ENCODE data around the gene TRPV6. TPM values are rescaled to one million over a fixed set of nuclear protein-coding genes. Genes with fewer than 3 reads are reported as not detected.
A peak's percentile ranks its signal among the peaks of the same experiment; 100 is the strongest.

TRPV6 gene
- total RNA-seq, 1 donor from 2014 or later = not detected

- no peaks in the 10 kb centered on the region for H3K79me2 ChIP-seq (ENCODE audit: low read depth)
- no peak overlapping the region for H3K9ac ChIP-seq
- no peaks in the 10 kb centered on the region for H3K27me3 ChIP-seq
- H2AFZ ChIP-seq (replicated peaks) = no peak overlapping the region
- H3K27ac ChIP-seq = no peak overlapping the region
- Mint-ChIP-seq H3K9me3 (no peaks in the 10 kb centered on the region), H3K4me1 (peaks cover 2% of the 10 kb centered on the region), H3K27me3 (ENCODE audit: insufficient read depth, low read depth) (peaks cover 7% of the 10 kb centered on the region), H3K27ac (no peak overlapping the region), H3K4me3 (no peak overlapping the region), H3K36me3 (peaks cover 3% of the 10 kb centered on the region)
- no peaks in the 10 kb centered on the region for H3F3A ChIP-seq (ENCODE audit: low read depth)
- no peaks in the 10 kb centered on the region for H3K36me3 ChIP-seq
- H3K4me1 ChIP-seq = no peaks in the 10 kb centered on the region
- peak; percentile 64 for DNase-seq (ENCODE audit: low spot score)
- TF ChIP-seq EZH2 (IDR thresholded peaks at IDR 0.05) (no peak), EZH2phosphoT487 (IDR thresholded peaks at IDR 0.05) (no peak), CTCF (IDR thresholded peaks at IDR 0.05) (peak; percentile 69)
- no peaks in the 10 kb centered on the region for H3K9me3 ChIP-seq (ENCODE audit: low read depth)
- H3K4me3 ChIP-seq = no peak overlapping the region
- H3K4me2 ChIP-seq = no peak overlapping the region
- no peaks in the 10 kb centered on the region for H4K20me1 ChIP-seq (ENCODE audit: low read depth)
Observed at GRCh38 chr7:142866361-142867096, 19.0 kb downstream of the TRPV6 start.

- no peaks in the 10 kb centered on the region for H3K27me3 ChIP-seq
- H3K4me3 Mint-ChIP-seq = no peak overlapping the region
- H3K27ac ChIP-seq = no peak overlapping the region
- peaks cover 3% of the 10 kb centered on the region for H3K36me3 Mint-ChIP-seq
- H3F3A ChIP-seq (ENCODE audit: low read depth) = no peaks in the 10 kb centered on the region
- no peaks in the 10 kb centered on the region for H3K79me2 ChIP-seq (ENCODE audit: low read depth)
- H3K4me1 ChIP-seq = no peaks in the 10 kb centered on the region
- DNase-seq (ENCODE audit: low spot score) = no peak
- H3K4me1 Mint-ChIP-seq = peaks cover 2% of the 10 kb centered on the region
- no peak overlapping the region for H2AFZ ChIP-seq (replicated peaks)
- no peak overlapping the region for H3K4me2 ChIP-seq
- peaks cover 4% of the 10 kb centered on the region for H3K27me3 Mint-ChIP-seq (ENCODE audit: insufficient read depth, low read depth)
- no peak overlapping the region for H3K4me3 ChIP-seq
- no peaks in the 10 kb centered on the region for H3K9me3 ChIP-seq (ENCODE audit: low read depth)
- TF ChIP-seq EZH2 (IDR thresholded peaks at IDR 0.05) (no peak), EZH2phosphoT487 (IDR thresholded peaks at IDR 0.05) (no peak), CTCF (IDR thresholded peaks at IDR 0.05) (no peak)
- no peak overlapping the region for H3K9ac ChIP-seq
- H3K9me3 Mint-ChIP-seq = no peaks in the 10 kb centered on the region
- no peak overlapping the region for H3K27ac Mint-ChIP-seq
- H3K36me3 ChIP-seq = no peaks in the 10 kb centered on the region
- no peaks in the 10 kb centered on the region for H4K20me1 ChIP-seq (ENCODE audit: low read depth)
Observed at GRCh38 chr7:142865766-142866165, 19.8 kb downstream of the TRPV6 start.

GRCh38 chr7:142864980-142865747 lies 20.4 kb downstream of the TRPV6 start:
- Histone ChIP-seq H3K27me3 (no peaks in the 10 kb centered on the region), H3K36me3 (no peaks in the 10 kb centered on the region), H3K9me3 (ENCODE audit: low read depth) (no peaks in the 10 kb centered on the region), H3K27ac (no peak overlapping the region), H3K79me2 (ENCODE audit: low read depth) (no peaks in the 10 kb centered on the region), H3K4me3 (no peak overlapping the region), H3K4me1 (no peaks in the 10 kb centered on the region), H3K9ac (no peak overlapping the region), H2AFZ (replicated peaks) (no peak overlapping the region), H3K4me2 (no peak overlapping the region), H4K20me1 (ENCODE audit: low read depth) (no peaks in the 10 kb centered on the region), H3F3A (ENCODE audit: low read depth) (no peaks in the 10 kb centered on the region)
- Mint-ChIP-seq H3K27ac (no peak overlapping the region), H3K4me1 (peaks cover 2% of the 10 kb centered on the region), H3K27me3 (ENCODE audit: insufficient read depth, low read depth) (peaks cover 3% of the 10 kb centered on the region), H3K36me3 (peaks cover 3% of the 10 kb centered on the region), H3K4me3 (no peak overlapping the region), H3K9me3 (no peaks in the 10 kb centered on the region)
- DNase-seq (ENCODE audit: low spot score) = no peak
- TF ChIP-seq EZH2 (IDR thresholded peaks at IDR 0.05) (no peak), EZH2phosphoT487 (IDR thresholded peaks at IDR 0.05) (no peak), CTCF (IDR thresholded peaks at IDR 0.05) (no peak)
